Neural progenitor cell (in vitro differentiated cells): Measurements from ENCODE around the gene TMCO2. TPM values are rescaled to one million over a fixed set of nuclear protein-coding genes. Genes with fewer than 3 reads are reported as not detected.

Experiments
- DNase-seq: peaks from one replicate; pipeline ENCODE4 v3.0.0-alpha.2; 2016; ENCODE audit warnings: low spot score
- H2AFZ ChIP-seq: fragments of 200-600 bp; sonication (generic); replicated peaks from 2 replicates; pipeline ENCODE4 v1.6.1; 2016; ENCODE audit warnings: antibody characterized with exemption
- H3F3A ChIP-seq: fragments of 200-600 bp; sonication (generic); 2 replicates; pipeline ENCODE4 v1.6.1; 2016; ENCODE audit warnings: antibody characterized with exemption, low read depth
- H3K27ac ChIP-seq: fragments of 200-600 bp; sonication (generic); 2 replicates; pipeline ENCODE4 v1.5.1; 2016; ENCODE audit warnings: mild to moderate bottlenecking
- H3K27me3 ChIP-seq: fragments of 200-600 bp; sonication (generic); 2 replicates; pipeline ENCODE4 v1.6.1; 2016; ENCODE audit warnings: mild to moderate bottlenecking, moderate library complexity
- H3K36me3 ChIP-seq: fragments of 200-600 bp; sonication (generic); 2 replicates; pipeline ENCODE4 v1.5.1; 2016
- H3K4me1 ChIP-seq: fragments of 200-600 bp; sonication (generic); 2 replicates; pipeline ENCODE4 v1.6.1; 2016; ENCODE audit warnings: mixed run types
- H3K4me2 ChIP-seq: fragments of 200-600 bp; sonication (generic); 2 replicates; pipeline ENCODE4 v1.6.1; 2016
- H3K4me3 ChIP-seq: fragments of 200-600 bp; sonication (generic); 2 replicates; pipeline ENCODE4 v1.5.1; 2016
- H3K79me2 ChIP-seq: fragments of 200-600 bp; sonication (generic); 2 replicates; pipeline ENCODE4 v1.6.1; 2016; ENCODE audit warnings: low read depth
- H3K9ac ChIP-seq: fragments of 200-600 bp; sonication (generic); 2 replicates; pipeline ENCODE4 v1.6.1; 2016
- H3K9me3 ChIP-seq: fragments of 200-600 bp; sonication (generic); 2 replicates; pipeline ENCODE4 v1.5.1; 2016; ENCODE audit warnings: low read depth
- H4K20me1 ChIP-seq: fragments of 200-600 bp; sonication (generic); 2 replicates; pipeline ENCODE4 v1.6.1; 2016; ENCODE audit warnings: low read depth
- H3K27ac Mint-ChIP-seq: 3 replicates; pipeline ENCODE4 v1.8.0; 2021; ENCODE audit warnings: mixed read lengths
- H3K27me3 Mint-ChIP-seq: 2 replicates; pipeline ENCODE4 v1.8.0; 2022; ENCODE audit warnings: low read depth, mild to moderate bottlenecking, inconsistent platforms, moderate library complexity, mixed read lengths; ENCODE audit not compliant: insufficient read depth
- H3K36me3 Mint-ChIP-seq: 3 replicates; pipeline ENCODE4 v1.8.0; 2021; ENCODE audit warnings: mixed read lengths
- H3K4me1 Mint-ChIP-seq: 3 replicates; pipeline ENCODE4 v1.8.0; 2021; ENCODE audit warnings: mixed read lengths
- H3K4me3 Mint-ChIP-seq: 3 replicates; pipeline ENCODE4 v1.8.0; 2021; ENCODE audit warnings: mild to moderate bottlenecking, moderate library complexity, mixed read lengths
- H3K9me3 Mint-ChIP-seq: 3 replicates; pipeline ENCODE4 v1.8.0; 2020; ENCODE audit warnings: mixed read lengths
- CTCF ChIP-seq: fragments of 200-600 bp; sonication (generic); IDR thresholded peaks from 2 replicates; pipeline ENCODE4 v1.5.1; 2017; ENCODE audit warnings: antibody characterized with exemption, mild to moderate bottlenecking
- EZH2 ChIP-seq: fragments of 200-600 bp; sonication (generic); IDR thresholded peaks from 2 replicates; pipeline ENCODE4 v1.6.1; 2017; ENCODE audit warnings: antibody characterized with exemption, mild to moderate bottlenecking, moderate library complexity
- EZH2phosphoT487 ChIP-seq: fragments of 200-600 bp; sonication (generic); IDR thresholded peaks from 2 replicates; pipeline ENCODE4 v1.6.1; 2017; ENCODE audit warnings: antibody characterized with exemption
- total RNA-seq: library from RNA; depleted of rRNA; stranded (reverse); fragments of >200 nt; gene quantifications from 2 replicates; pipeline ENCODE4 v1.2.3, GENCODE V29; 2015; ENCODE audit warnings: low replicate concordance

The TMCO2 gene
- total RNA-seq, 1 donor from 2014 or later: not detected

GRCh38 chr1:40299366-40300248 lies 51.9 kb downstream of the TMCO2 start:
- H3K4me1 Mint-ChIP-seq: peaks cover 5% of the 10 kb centered on the region

GRCh38 chr1:40300249-40300567 lies 52.5 kb downstream of the TMCO2 start:
- H3K27me3 ChIP-seq: no peaks in the 10 kb centered on the region
- peaks cover 6% of the 10 kb centered on the region for H3K4me1 ChIP-seq
- H3K9ac ChIP-seq: no peak overlapping the region
- TF ChIP-seq EZH2: no peak
- TF ChIP-seq CTCF: no peak
- no peak for TF ChIP-seq EZH2phosphoT487
- H3K4me2 ChIP-seq: no peak overlapping the region
- no peak overlapping the region for H3K27ac ChIP-seq
- peaks cover 5% of the 10 kb centered on the region for H3K4me1 Mint-ChIP-seq
- H3K36me3 Mint-ChIP-seq: no peaks in the 10 kb centered on the region
- no peaks in the 10 kb centered on the region for H3K9me3 ChIP-seq
- H3F3A ChIP-seq: no peaks in the 10 kb centered on the region
- peaks cover 13% of the 10 kb centered on the region for H3K27me3 Mint-ChIP-seq
- H3K27ac Mint-ChIP-seq: no peak overlapping the region
- H3K36me3 ChIP-seq: no peaks in the 10 kb centered on the region
- no peak overlapping the region for H2AFZ ChIP-seq
- no peaks in the 10 kb centered on the region for H3K79me2 ChIP-seq
- no peaks in the 10 kb centered on the region for H4K20me1 ChIP-seq
- H3K4me3 Mint-ChIP-seq: no peak overlapping the region
- no peak for DNase-seq
- no peaks in the 10 kb centered on the region for H3K9me3 Mint-ChIP-seq
- H3K4me3 ChIP-seq: no peak overlapping the region

More at GRCh38 chr1:40299366-40300248, 51.9 kb downstream of the TMCO2 start:
- Histone ChIP-seq H3K27me3 (no peaks in the 10 kb centered on the region), H3K9ac (no peak overlapping the region), H3K4me1 (peaks cover 6% of the 10 kb centered on the region), H3K9me3 (no peaks in the 10 kb centered on the region), H4K20me1 (no peaks in the 10 kb centered on the region), H2AFZ (no peak overlapping the region), H3K79me2 (no peaks in the 10 kb centered on the region), H3K4me2 (no peak overlapping the region), H3F3A (no peaks in the 10 kb centered on the region), H3K36me3 (no peaks in the 10 kb centered on the region), H3K4me3 (no peak overlapping the region), H3K27ac (no peak overlapping the region)
- Mint-ChIP-seq H3K4me3 (no peak overlapping the region), H3K36me3 (no peaks in the 10 kb centered on the region), H3K27ac (no peak overlapping the region), H3K27me3 (peaks cover 9% of the 10 kb centered on the region), H3K9me3 (no peaks in the 10 kb centered on the region)
- TF ChIP-seq CTCF: no peak
- TF ChIP-seq EZH2: no peak
- TF ChIP-seq EZH2phosphoT487: no peak
- no peak for DNase-seq

GRCh38 chr1:40300651-40301050 lies 52.9 kb downstream of the TMCO2 start:
- Histone ChIP-seq H3K4me1 (peaks cover 6% of the 10 kb centered on the region), H3F3A (no peaks in the 10 kb centered on the region), H3K27ac (no peak overlapping the region), H3K4me3 (no peak overlapping the region), H3K9ac (no peak overlapping the region), H3K4me2 (no peak overlapping the region), H4K20me1 (no peaks in the 10 kb centered on the region), H3K27me3 (no peaks in the 10 kb centered on the region), H3K79me2 (no peaks in the 10 kb centered on the region), H3K36me3 (no peaks in the 10 kb centered on the region), H3K9me3 (no peaks in the 10 kb centered on the region), H2AFZ (no peak overlapping the region)
- Mint-ChIP-seq H3K27ac (no peak overlapping the region), H3K9me3 (no peaks in the 10 kb centered on the region), H3K27me3 (peaks cover 13% of the 10 kb centered on the region), H3K4me3 (no peak overlapping the region), H3K4me1 (peaks cover 5% of the 10 kb centered on the region), H3K36me3 (no peaks in the 10 kb centered on the region)
- DNase-seq: no peak
- TF ChIP-seq CTCF: no peak
- no peak for TF ChIP-seq EZH2
- TF ChIP-seq EZH2phosphoT487: no peak
